ENCODE measurements around the gene NPHP4.

- TF ChIP-seq CTCF (IDR thresholded peaks at IDR 0.05) (no peak), POLR2A (IDR thresholded peaks at IDR 0.05) (no peak)
Measured at GRCh38 chr1:5813480-5813879, 178.7 kb downstream of the NPHP4 start.

Measured in lower leg skin (tissue), 3 donors.